HG03439 (cell line): Measurements from ENCODE around the gene ATP6V1B1.

Source experiments
- ATAC-seq: cut with Tn5 transposase; IDR thresholded peaks from one replicate; pipeline ENCODE4 v1.9.1; 2021; ENCODE audit warnings: mild to moderate bottlenecking, moderate library complexity; ENCODE audit not compliant: unreplicated experiment

Gene ATP6V1B1

GRCh38 chr2:70935468-70936164 lies at the start of gene ATP6V1B1:
ATP6V1B1 (plus strand) TSS chr2:70935900; CDS start chr2:70935955, 55 bp downstream.
- ATAC-seq: no peak

DNA sequence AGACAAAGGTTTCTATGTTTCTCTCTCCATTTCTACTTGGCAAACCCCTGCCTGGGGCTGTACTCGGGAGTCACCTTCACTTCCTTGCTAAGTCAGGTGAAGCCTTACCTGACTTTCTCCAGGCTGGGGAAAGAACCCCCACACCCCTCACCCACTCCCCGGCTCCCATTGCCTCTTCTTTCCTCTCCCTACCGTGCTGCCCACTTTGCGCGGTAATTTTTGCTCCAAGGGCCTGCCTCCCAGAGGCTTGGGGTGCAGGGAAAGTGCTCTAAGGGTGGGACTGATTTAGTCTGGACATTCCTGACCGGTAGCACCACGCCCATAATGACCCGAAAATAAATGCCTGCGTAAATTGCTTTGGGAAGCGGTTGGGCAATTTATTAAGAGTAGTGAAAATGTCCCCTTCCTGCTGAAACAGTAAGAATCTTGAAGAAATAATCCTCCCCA lies 49.1 kb upstream of the ATP6V1B1 start:
- no peak for ATAC-seq

DNA sequence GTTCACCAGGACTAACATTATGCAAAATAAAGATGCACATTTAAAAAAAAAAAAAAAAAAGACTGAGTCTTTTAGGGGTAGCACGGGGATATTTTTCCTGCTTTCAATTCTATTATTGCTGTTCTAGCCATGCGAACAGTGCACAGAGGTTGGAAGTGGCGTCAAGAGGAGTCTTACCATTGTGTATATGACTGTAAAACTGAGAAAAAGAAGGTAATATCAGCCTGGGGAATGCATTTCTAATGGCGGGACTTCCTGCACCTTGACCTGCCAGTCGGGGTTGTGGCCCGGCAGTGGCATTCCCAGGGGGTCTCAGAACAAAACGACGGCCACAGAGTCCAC lies 48.5 kb upstream of the ATP6V1B1 start:
- no peak for ATAC-seq

- ATAC-seq: no peak
Measured at GRCh38 chr2:70887550-70888246, 48.0 kb upstream of the ATP6V1B1 start.

GRCh38 chr2:70888366-70888922 lies 47.3 kb upstream of the ATP6V1B1 start:
- ATAC-seq: no peak

DNA sequence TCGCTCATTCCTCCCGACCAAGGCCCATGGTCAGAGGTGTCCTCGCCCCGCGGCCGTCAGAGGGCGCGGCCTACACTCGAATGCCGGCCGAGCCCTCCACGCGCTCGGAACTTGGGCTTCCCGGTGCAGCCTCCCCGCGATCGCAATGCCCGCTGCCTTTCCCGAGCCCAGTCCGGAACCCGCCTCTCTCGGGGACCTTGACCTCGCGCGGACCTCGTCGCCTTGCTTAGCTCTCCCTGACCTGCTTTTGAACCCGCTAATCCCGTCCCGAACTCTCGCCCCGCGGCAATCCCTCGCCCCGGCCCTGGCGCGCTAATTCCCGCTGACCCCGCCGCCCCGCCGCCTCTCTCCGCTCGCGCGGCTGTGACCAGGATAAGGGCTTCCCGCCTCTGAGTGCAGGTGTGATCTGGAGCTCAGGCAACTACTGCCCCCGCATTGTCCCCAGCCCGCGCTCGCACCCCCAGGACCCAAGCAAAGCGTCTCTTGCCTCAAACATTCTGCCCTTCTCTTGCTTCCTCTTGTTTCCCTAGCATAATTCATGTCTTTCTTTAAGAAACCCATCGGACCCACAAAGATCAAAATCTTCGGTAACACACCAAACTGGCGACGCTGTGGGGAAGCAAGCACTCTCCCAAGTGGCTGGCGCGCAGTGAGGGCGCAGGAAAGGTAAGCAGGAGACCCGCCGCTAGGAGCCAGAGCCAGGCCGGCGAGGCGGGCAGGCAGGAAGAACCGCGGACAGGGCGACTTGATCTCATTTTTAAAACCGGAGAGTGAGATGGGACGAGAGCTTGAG lies 46.6 kb upstream of the ATP6V1B1 start:
- ATAC-seq: no peak

GRCh38 chr2:70889716-70890037 lies 46.0 kb upstream of the ATP6V1B1 start:
- no peak for ATAC-seq

DNA sequence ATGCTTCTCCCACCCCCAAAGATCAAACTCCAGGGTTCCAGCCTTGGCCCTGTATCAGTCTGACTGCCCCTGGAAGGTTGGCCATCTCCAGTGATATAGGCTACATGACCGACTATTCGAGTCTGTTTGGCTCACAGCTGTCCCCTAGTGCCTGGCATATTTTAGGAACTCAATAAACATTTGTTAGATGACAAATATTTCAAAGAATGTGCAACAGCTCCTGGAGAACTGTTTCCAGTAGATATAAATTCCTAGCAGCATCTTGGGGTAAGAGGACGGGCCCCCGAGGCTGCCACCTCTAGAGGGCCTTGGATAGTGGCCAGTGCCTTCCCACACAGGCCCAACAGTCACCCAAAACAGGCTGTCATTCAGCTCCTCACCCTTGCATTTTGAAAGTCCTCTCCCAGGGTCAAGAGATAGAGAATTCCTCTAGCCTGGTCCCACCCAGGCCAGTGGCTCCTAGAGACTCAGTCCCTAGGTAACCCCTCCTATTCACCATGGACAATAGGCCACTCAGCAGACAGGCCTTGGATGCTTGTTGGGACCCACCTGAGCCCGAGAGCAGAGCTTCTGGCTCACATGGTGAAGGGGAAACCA lies 45.1 kb upstream of the ATP6V1B1 start:
- no peak for ATAC-seq

DNA sequence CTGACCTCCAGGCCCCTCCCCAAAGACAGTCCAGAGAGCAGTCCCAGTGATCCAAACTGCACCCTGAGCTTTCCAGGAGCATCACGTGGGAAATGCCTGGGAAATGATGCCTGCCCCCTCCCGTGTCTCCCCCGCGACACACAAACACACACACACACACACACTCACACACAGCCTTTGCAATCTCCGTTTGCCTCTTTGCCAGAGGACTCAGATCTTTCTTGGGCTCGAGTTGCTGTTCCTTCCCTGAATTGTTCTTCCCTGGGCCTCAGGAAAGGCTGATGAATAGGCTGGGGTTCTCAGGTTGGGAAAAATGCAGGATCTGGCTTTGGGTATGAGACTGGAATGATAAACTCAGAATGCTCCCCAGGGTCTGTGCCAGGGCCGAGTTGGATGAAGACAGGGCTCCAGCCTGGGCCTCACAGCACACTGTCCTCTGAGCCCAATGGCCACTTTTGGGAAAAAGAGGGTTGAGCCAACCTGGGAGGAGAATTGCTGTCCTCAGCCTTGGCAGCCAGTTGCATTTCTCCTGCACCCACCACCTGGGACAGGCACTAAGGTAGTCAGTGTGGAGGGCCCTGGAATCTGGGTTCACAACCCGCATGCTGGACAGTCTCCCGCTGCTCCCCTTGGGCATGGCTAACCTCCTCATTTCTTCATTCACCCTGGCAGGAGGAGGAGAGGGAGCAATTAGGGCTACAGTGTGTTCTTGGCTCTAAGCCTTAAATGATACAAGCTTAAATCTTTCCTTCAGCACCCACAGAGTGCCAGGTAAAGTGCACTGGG lies 43.9 kb upstream of the ATP6V1B1 start:
- no peak for ATAC-seq

- no peak for ATAC-seq
Measured at GRCh38 chr2:70892750-70893149, 43.0 kb upstream of the ATP6V1B1 start.

DNA sequence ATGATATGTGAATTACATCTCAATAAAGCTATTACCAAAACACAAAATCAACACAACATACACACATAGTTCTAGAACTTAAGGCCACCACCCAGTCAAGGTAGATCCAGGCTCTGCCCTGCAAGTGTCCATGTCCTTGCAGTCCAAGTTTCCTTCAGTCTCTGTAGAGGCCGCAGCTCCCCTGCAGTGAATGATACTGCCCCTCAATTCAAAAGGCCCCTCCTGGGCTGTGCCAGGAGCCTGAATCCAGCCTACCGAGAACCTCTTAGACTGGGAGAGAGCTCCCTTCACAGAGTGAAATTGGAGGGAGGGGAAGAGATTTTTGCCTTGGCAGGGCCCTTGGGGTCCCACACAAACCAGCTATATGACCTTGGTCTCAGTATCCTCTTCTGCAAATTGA lies 42.5 kb upstream of the ATP6V1B1 start:
- ATAC-seq: no peak

GRCh38 chr2:70894765-70895164 lies 40.9 kb upstream of the ATP6V1B1 start:
- no peak for ATAC-seq

GRCh38 chr2:70895249-70895648 lies 40.5 kb upstream of the ATP6V1B1 start:
- ATAC-seq: no peak

GRCh38 chr2:70895998-70896764 lies 39.5 kb upstream of the ATP6V1B1 start:
- ATAC-seq: no peak

- no peak for ATAC-seq
Measured at GRCh38 chr2:70896765-70897202, 38.9 kb upstream of the ATP6V1B1 start.

DNA sequence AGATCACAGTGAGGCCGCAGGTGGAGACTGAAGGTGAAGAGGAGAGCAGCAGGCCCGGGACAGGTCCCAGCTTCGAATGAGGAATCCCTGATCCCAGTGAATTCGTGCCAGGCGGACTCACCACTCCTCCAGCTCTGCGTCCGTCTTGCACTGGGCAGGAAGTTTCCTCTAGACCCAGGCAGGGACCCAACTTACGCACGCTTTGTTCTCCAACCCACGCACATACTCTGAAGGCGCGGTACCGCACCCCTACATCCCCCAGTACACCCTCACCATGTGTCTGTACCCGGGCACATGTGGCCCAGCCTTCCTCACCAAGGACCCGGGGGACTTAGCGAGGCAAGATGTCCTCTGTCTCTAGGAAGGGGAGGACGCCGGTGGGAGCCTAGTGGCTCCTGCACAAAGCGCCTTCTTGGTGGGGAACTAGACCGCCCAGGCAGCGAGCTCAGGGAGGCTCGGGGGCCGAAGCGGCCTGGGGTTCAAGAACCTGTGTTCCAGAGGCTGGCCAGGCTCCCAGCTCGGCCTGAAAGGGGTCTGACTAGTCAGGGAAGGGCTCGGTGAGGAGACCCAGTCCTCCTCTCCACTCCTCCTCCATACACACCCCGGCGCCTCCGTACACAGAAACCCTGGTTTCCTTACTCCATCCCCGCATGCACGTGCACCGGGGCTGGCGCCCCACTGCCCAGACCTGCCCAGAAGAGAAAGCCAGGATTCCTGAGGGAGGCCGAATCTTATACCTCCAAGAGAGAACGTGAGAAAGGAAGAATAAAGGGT lies 38.3 kb upstream of the ATP6V1B1 start:
- no peak for ATAC-seq

DNA sequence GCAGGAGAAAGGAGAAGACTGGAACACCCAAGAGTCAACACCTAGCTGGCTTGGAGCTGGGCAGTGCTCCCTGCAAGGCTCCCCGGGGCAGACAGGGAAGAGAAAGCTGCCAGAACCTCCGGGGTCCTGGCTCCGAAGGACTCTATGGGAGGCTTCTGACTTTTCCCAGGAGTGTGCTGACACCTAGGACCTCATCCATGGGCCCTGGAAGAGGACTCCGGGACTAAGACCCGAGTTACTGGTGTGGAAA lies 37.8 kb upstream of the ATP6V1B1 start:
- no peak for ATAC-seq

DNA sequence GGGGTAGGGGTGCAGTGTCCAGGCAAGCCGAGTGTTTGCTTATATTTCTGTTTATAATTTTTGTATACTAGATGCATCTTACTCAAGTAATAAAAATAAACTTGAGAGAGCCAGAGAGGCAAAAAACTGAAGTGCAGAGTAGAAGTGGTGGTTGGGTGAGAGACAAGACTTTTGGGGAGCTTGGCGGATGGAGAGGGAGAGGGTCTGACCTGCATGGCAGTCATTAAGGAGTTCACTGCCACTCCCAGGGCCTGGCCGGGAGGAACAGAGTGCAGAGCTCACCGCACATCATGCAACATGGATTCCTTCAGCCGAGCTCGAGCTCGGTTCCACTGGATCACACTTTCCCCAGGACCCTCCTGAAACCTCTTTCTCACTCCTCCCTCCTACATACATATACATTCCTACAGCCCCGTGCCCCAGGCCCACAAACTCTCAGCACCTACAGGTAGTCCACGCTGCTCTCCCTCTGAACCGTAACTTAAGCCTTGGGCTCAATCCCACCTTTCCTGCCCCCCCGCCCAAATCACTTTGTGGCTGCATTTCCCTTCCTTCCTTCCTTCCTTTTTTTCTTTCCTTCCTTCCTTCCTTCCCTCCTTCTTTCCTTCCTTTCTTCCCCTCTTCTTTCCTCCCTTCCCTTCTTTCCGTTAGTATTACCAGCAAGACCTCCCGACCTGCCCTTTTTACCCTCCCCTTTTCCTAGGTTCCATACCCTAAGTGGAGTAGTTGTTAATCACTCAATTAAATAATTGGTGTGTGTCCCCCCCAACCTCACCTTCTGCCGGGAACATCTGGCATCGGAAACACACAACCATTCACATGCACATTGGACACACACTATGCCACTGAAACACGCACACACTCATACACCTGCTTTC lies 37.1 kb upstream of the ATP6V1B1 start:
- ATAC-seq: no peak
